NCI-H1436 (cell line): ENCODE measurements around the gene CCDC185.
"Not testable (repeated sequence)": the region's sequence is repeated elsewhere in the genome, so short reads cannot be mapped to it uniquely, and the experiment has no call there.

ENCODE experiments used
- DNase-seq: peaks from one replicate; lab custom pipeline; 2025; lab: John Stamatoyannopoulos, UW

The CCDC185 gene

DNA sequence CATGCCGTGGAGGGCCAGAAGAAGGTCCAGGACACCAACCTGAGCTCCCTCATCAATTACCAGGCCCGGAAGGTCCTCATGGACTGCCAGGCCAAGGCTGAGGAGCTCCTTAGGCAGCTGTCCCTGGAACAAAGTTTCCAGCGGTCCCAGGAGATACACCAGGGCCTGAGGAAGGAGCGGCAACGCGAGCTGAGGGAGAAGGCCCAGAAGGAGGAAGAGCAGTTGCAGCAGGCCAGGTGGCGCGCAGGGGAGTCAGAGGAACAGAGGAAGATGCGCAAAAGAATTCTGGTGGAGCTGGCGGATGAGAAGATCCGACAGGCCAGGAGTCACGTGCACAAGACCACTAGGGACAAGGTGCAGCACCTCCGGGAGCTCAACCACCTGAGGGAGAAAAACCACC lies 1.5 kb downstream of the CCDC185 start:
- no peak for DNase-seq

- not testable (repeated sequence) for DNase-seq
These were observed 6.2 kb downstream of the CCDC185 start for GRCh38 chr1:223399393-223399792.

GRCh38 chr1:223401873-223402789 lies 8.9 kb downstream of the CCDC185 start:
- no peak for DNase-seq

- no peak for DNase-seq
These were observed 9.6 kb downstream of the CCDC185 start for GRCh38 chr1:223402790-223403142.

DNA sequence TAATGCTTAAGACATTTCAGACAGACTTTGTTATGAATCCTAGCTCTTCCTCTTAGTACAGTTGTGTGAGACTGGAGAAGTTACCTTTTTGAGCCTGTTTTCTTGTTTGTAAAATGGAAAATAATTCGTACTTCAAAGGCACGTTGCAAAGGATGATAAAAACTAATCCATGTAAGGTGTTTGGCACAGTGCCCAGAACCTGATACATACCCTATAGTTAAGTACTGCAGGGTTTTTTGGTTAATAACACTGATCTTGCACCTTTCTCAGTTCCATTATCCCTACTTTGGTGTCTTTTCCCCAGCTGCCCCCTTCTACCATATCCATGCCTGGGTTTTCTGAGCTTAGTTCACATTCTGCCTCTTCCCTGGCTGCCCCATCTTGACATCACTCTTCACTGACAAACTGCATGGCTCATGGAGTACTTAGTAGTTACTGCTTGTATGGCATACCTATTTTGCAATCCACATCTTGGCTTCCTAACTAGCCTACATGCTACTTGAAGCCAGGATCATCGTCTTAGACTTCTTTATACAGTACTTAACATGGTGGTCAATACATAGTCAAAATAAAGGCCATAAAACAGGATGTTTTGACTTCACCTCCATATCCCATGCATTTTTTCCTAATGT lies 10.1 kb downstream of the CCDC185 start:
- DNase-seq: peak; percentile 14

DNA sequence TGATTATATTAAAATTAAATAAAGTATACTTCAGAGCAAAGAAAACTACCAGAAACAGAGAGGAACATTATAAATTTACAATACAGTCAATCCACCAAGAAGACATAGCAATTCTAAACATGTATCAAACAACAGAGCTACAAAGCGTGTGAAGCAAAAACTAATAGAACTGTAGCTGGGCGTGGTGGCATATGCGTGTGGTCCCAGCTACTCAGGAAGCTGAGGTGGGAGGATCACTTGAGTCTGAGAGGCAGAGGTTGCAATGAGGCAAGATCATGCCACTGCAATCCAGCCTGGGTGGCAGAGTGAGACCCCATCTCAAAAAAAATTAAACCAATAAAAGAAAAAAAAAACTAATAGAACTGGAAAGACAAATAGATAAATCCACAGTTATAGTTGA lies 12.3 kb downstream of the CCDC185 start:
- DNase-seq: no peak

DNA sequence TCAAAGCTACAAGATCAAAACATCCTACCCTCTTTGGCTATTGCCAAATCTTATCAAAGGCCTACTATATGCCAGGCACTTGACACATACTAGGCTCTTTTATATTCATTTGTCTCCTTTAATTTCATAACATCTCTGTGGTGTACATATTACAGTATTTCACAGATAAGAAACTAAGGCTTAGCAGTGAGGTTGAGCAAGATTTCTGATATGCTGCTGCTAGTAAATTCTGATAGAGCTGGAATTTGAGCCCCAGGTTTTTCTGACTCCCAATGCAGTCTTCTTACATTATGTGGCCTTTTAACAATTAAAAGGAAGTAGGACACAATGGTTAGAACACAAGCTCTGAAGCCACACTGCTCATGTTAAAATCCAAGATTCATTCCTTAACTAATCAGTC lies 16.8 kb downstream of the CCDC185 start:
- DNase-seq: no peak

DNA sequence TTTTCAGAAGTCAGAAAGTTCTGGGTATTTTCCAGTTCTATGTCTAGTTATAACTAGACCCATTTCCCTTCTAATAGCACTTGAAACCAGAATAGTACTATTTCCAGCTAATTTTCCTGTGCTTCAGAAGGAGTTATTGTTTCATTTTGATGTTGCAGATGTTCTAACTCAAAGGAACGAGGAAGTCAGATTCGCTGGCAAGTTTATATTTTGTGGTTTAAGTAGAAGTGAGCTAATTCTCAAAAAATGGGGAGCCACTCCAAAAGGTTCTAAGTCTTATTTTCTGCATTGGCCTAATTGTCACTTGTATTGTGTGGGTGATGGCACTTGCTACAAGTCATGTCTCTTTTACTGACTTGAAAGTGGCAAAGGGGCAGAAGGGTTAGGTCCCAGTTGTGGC lies 18.1 kb downstream of the CCDC185 start:
- DNase-seq: no peak

GRCh38 chr1:223411710-223412109 lies 18.5 kb downstream of the CCDC185 start:
- DNase-seq: no peak

GRCh38 chr1:223413216-223413615 lies 20.0 kb downstream of the CCDC185 start:
- DNase-seq: no peak

GRCh38 chr1:223417444-223417843 lies 24.2 kb downstream of the CCDC185 start:
- DNase-seq: no peak

GRCh38 chr1:223417903-223418663 lies 24.9 kb downstream of the CCDC185 start:
- no peak for DNase-seq

- no peak for DNase-seq
These were observed 25.9 kb downstream of the CCDC185 start for GRCh38 chr1:223419115-223419514.

DNA sequence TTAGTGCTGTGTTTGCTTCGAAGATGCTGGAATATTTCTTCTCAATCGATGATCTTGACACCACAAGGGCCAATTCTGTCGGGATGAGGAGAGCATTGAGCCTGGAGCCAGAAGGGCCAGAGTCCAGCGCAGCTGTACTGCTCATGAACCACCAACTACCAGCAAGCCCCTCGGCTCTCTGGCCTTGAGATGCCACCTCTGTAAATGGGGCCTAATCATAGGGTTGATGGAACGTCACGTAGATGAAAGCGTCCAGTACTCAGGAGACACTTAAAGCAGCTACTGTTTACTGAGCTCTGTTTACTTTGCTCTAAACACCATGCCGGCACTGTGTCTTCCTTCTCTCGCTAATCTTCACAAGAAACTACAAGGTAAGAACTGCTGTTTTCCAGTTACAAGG lies 26.3 kb downstream of the CCDC185 start:
- peak; percentile 10 for DNase-seq

GRCh38 chr1:223421025-223421424 lies 27.8 kb downstream of the CCDC185 start:
- DNase-seq: no peak

DNA sequence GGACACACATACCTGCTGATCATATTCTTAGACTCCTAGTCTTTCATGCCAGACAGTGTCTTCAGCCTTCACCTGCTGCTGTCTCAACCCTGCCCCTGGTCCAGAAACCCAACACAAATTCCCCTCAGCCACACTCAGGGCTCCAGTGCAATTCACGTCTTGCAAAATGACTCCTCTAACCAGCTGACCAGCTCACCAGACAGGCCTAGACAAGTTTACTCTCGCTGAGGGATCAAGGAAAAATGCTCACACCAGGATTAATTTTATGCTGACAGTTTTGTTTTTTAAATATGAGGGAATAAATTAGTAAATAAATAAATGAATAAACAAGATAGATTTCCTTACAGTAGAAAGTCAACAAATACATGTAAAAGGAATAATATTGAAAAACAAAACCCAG lies 28.5 kb downstream of the CCDC185 start:
- DNase-seq: no peak

DNA sequence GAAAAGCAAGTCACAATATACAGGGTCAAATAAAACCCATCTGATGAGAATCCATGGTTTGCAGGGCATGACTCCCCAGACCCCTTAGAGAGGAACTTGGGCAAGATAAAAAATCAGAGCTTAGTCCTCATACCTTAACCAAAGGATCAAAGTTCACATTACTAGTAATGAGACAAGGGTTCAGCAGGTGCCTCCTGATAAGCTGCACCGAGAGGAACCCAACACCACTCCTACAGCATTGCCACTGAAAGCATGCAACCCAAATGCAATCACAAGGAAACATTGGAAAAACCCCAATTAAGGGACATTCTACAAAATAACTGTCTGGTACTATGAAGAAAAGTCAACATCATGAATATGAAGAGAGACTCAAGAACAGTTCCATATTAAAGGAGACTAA lies 29.7 kb downstream of the CCDC185 start:
- DNase-seq: no peak

DNA sequence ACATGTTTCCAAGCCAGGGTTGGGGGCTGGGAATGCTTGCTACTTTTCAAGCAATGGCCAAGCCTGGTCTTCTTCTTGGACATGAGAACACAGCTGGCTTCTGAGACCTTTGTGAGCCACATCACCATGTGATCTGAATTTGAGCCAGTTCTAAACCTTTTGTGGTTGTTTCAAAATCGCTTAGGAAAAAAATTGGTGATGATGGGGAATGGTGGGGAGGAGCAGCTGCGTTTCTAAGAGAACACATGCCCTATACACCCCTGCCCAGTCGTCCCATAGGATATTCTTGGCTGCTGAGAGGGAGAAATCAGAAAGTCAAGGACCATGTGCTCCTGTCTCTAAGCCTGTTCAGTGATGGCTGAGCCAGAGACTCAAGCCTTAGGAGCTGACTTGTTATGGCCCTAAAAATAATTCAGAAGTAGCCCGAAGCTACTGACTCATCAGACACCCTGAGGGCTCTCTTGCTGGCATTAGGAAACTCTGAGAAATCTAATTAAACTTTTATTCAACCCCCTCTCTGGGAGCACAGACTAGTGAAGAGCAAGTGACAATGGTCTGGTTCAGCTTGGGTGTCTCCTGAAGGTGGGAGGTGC lies 30.5 kb downstream of the CCDC185 start:
- no peak for DNase-seq

DNA sequence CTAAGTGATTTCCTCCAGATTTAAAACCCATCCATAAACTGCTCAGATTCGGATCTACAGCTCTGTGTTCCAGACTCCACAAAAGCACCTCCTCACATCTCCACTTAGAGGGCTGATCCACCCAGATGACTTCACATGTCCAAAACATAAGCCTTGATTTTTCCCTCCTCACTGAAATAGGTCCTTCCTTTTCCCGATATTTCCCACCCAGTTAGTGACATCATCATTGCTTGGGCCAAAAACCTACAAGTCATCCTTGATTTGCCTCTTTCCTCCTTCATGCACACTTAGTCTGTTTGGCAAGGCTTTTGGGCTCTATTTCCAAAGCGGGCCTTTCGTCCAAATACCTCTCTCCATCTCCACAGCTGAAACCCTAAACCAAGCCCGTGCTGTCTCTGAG lies 32.3 kb downstream of the CCDC185 start:
- DNase-seq: no peak

- no peak for DNase-seq
These were observed 33.7 kb downstream of the CCDC185 start for GRCh38 chr1:223426936-223427335.

DNA sequence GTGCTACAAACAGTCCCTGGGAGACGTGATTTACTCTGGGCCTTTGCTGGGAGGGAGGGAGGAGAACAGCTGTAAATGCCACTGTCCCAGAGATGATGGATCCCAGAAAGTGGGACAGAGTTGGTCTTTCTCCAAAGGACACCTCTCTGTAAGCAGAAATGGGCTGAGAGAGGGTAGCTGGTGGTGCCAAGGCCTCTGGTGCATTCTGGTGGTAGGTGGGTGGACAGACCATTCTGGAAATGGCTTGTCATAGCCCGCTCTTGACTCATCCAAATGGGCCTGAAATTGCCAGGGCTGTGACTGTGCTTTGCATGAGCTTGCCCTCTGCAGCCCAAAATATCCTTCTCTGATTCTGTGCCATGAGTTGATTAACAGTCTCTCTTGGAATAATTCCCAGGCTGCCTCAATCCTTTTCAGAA lies 36.1 kb downstream of the CCDC185 start:
- DNase-seq: no peak

DNA sequence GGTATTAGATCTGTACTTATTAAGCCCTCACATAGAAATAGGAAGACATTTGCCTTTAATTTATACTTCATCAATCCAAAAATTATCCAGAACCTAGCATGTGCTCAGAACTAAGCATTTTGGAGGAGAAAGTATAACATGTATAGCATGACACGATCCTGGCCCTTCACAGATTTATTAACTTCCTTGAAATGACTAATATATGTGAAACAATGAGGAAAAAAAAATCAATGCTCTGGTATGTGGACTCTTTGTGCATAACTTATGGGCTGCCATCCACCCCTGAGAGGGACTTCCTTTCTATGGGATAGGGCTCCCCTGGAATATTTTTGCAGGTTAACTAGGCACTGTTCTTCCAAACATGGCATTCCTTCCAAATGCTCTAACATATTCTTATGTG lies 36.6 kb downstream of the CCDC185 start:
- no peak for DNase-seq
